Chondrocyte (in vitro differentiated cells): ENCODE results near the gene TMEM240. TPM values are rescaled to one million over a fixed set of nuclear protein-coding genes. Genes with fewer than 3 reads are reported as not detected.
A peak's percentile ranks its signal among the peaks of the same experiment; 100 is the strongest.

Source experiments
- DNase-seq: peaks from one replicate; pipeline ENCODE4 v3.0.0; 2021; ENCODE audit warnings: mixed read lengths, low spot score
- H3K27ac Mint-ChIP-seq: one replicate; pipeline ENCODE4 v1.8.0; 2021; ENCODE audit warnings: mild to moderate bottlenecking, moderate library complexity, mixed read lengths; ENCODE audit not compliant: unreplicated experiment
- H3K27me3 Mint-ChIP-seq: 2 replicates; pipeline ENCODE4 v1.8.0; 2021; ENCODE audit warnings: low read depth, mixed read lengths
- H3K36me3 Mint-ChIP-seq: 2 replicates; pipeline ENCODE4 v1.8.0; 2021; ENCODE audit warnings: low read depth, mixed read lengths
- H3K4me1 Mint-ChIP-seq: 2 replicates; pipeline ENCODE4 v1.8.0; 2021; ENCODE audit warnings: low read depth, mild to moderate bottlenecking, mixed read lengths
- H3K4me3 Mint-ChIP-seq: one replicate; pipeline ENCODE4 v1.8.0; 2021; ENCODE audit warnings: mild to moderate bottlenecking, moderate library complexity, mixed read lengths; ENCODE audit not compliant: unreplicated experiment
- H3K9me3 Mint-ChIP-seq: 2 replicates; pipeline ENCODE4 v1.8.0; 2021; ENCODE audit warnings: low read depth, mixed read lengths
- total RNA-seq: library from RNA; stranded (reverse); gene quantifications from 3 replicates; pipeline ENCODE4 v1.2.1, GENCODE V29; 2021
- TF ChIP-seq, protein P1 (sequence below): fragments of 200-600 bp; sonication (generic); IDR thresholded peaks from 2 replicates; pipeline ENCODE4 v1.5.0; 2021; ENCODE audit warnings: antibody characterized with exemption, mild to moderate bottlenecking, moderate library complexity

The TMEM240 gene
- total RNA-seq, 1 donor from 2014 or later = 6.1 TPM

- TF ChIP-seq, protein P1, sequence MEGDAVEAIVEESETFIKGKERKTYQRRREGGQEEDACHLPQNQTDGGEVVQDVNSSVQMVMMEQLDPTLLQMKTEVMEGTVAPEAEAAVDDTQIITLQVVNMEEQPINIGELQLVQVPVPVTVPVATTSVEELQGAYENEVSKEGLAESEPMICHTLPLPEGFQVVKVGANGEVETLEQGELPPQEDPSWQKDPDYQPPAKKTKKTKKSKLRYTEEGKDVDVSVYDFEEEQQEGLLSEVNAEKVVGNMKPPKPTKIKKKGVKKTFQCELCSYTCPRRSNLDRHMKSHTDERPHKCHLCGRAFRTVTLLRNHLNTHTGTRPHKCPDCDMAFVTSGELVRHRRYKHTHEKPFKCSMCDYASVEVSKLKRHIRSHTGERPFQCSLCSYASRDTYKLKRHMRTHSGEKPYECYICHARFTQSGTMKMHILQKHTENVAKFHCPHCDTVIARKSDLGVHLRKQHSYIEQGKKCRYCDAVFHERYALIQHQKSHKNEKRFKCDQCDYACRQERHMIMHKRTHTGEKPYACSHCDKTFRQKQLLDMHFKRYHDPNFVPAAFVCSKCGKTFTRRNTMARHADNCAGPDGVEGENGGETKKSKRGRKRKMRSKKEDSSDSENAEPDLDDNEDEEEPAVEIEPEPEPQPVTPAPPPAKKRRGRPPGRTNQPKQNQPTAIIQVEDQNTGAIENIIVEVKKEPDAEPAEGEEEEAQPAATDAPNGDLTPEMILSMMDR = no peak
- no peak overlapping the region for H3K4me3 Mint-ChIP-seq
- no peaks in the 10 kb centered on the region for H3K27me3 Mint-ChIP-seq
- no peak for DNase-seq
- H3K27ac Mint-ChIP-seq = no peak overlapping the region
- H3K9me3 Mint-ChIP-seq = no peaks in the 10 kb centered on the region
- H3K36me3 Mint-ChIP-seq = peaks cover 2% of the 10 kb centered on the region
- peaks cover 16% of the 10 kb centered on the region for H3K4me1 Mint-ChIP-seq
These were observed 16.1 kb upstream of the TMEM240 start for GRCh38 chr1:1556505-1556904.

- H3K27ac Mint-ChIP-seq = peak overlapping the region; percentile 57
- no peaks in the 10 kb centered on the region for H3K27me3 Mint-ChIP-seq
- H3K4me3 Mint-ChIP-seq = no peak overlapping the region
- DNase-seq = no peak
- H3K9me3 Mint-ChIP-seq = no peaks in the 10 kb centered on the region
- H3K36me3 Mint-ChIP-seq = peaks cover 2% of the 10 kb centered on the region
- H3K4me1 Mint-ChIP-seq = peaks cover 26% of the 10 kb centered on the region
- TF ChIP-seq, protein P1 = no peak
These were observed 14.8 kb upstream of the TMEM240 start for GRCh38 chr1:1554926-1555915.

DNA sequence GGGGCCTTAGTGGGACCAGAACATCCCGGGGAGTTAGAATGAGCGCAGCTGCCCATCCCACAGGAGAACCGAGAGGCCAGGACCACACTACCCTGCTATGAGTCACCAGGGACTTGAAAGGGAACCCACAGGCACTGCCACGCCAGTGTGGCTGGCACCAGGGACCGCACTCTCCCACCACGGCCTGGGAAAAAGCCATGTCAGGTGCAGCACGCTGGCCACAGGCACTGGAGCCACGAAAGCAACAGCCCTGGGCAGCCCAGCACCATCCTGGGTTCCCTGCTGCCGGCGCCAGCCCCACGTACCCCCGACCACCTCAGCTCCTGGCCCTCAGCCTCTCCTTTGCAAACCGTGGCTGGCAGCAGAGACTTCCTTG is 14.1 kb upstream of the TMEM240 start:
- DNase-seq = no peak
- peaks cover 26% of the 10 kb centered on the region for H3K4me1 Mint-ChIP-seq
- no peak overlapping the region for H3K4me3 Mint-ChIP-seq
- peaks cover 2% of the 10 kb centered on the region for H3K36me3 Mint-ChIP-seq
- no peaks in the 10 kb centered on the region for H3K9me3 Mint-ChIP-seq
- peak overlapping the region; percentile 57 for H3K27ac Mint-ChIP-seq
- H3K27me3 Mint-ChIP-seq = no peaks in the 10 kb centered on the region
- TF ChIP-seq, protein P1 = no peak

- H3K27me3 Mint-ChIP-seq = no peaks in the 10 kb centered on the region
- no peaks in the 10 kb centered on the region for H3K9me3 Mint-ChIP-seq
These were observed 13.5 kb upstream of the TMEM240 start for GRCh38 chr1:1553821-1554494.

DNA sequence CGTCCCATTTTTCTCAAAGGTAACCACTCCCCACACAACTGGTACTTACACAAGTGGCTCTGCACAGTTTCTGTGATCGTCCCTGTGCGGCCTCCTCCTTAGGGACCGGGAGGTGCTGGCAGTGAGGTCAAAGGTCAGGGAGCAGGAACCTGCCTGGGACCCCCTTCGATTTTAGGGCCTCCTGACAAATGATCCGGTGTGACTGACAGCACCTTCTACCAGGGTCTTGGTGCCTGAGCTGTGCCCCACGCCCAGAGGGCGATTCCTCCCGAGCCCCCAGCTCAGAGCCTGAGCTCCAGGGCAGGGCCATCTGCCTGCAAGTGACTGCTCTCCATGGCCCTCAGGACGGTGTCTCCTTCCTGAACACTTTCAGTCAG is 11.8 kb upstream of the TMEM240 start:
- Mint-ChIP-seq H3K4me1 (peaks cover 26% of the 10 kb centered on the region), H3K4me3 (no peak overlapping the region), H3K36me3 (peaks cover 2% of the 10 kb centered on the region), H3K9me3 (no peaks in the 10 kb centered on the region), H3K27ac (no peak overlapping the region), H3K27me3 (no peaks in the 10 kb centered on the region)
- no peak for DNase-seq
- TF ChIP-seq, protein P1 = no peak

More at GRCh38 chr1:1553821-1554494, 13.5 kb upstream of the TMEM240 start:
- Mint-ChIP-seq H3K4me1 (peaks cover 26% of the 10 kb centered on the region), H3K36me3 (peaks cover 2% of the 10 kb centered on the region), H3K4me3 (no peak overlapping the region), H3K27ac (no peak overlapping the region)
- no peak for DNase-seq
- TF ChIP-seq, protein P1 = no peak
